H9 (cell line): ENCODE results near the gene COL23A1. TPM values are rescaled to one million over a fixed set of nuclear protein-coding genes. Genes with fewer than 3 reads are reported as not detected.

Experiments used
- DNase-seq: peaks from one replicate; pipeline ENCODE4 v3.0.0-alpha.2; 2017
- H2AFZ ChIP-seq: one replicate; pipeline ENCODE4 v1.6.1; 2013; ENCODE audit warnings: mild to moderate bottlenecking, low read length, control low read depth, moderate library complexity
- H2AK5ac ChIP-seq: 2 replicates; pipeline ENCODE4 v1.6.1; 2013; ENCODE audit warnings: low read length, control low read depth, mixed read lengths; ENCODE audit not compliant: insufficient read length
- H2BK120ac ChIP-seq: one replicate; pipeline ENCODE4 v1.6.1; 2013; ENCODE audit warnings: low read depth, mild to moderate bottlenecking, low read length, control low read depth, inconsistent platforms; ENCODE audit not compliant: poor library complexity, severe bottlenecking
- H2BK12ac ChIP-seq: 2 replicates; pipeline ENCODE4 v1.6.1; 2013; ENCODE audit warnings: low read length, control low read depth, mixed read lengths, low read depth; ENCODE audit not compliant: insufficient read length
- H2BK15ac ChIP-seq: 2 replicates; pipeline ENCODE4 v1.6.1; 2013; ENCODE audit warnings: low read depth, low read length, control low read depth
- H2BK20ac ChIP-seq: one replicate; pipeline ENCODE4 v1.6.1; 2013; ENCODE audit warnings: low read depth, mild to moderate bottlenecking, low read length, control low read depth, inconsistent platforms; ENCODE audit not compliant: poor library complexity, severe bottlenecking
- H2BK5ac ChIP-seq: 2 replicates; pipeline ENCODE4 v1.6.1; 2013; ENCODE audit warnings: low read length, control low read depth, mixed read lengths; ENCODE audit not compliant: insufficient read length
- H3K14ac ChIP-seq: 2 replicates; pipeline ENCODE4 v1.6.1; 2013; ENCODE audit warnings: low read length, control low read depth; ENCODE audit not compliant: insufficient read depth
- H3K18ac ChIP-seq: 2 replicates; pipeline ENCODE4 v1.6.1; 2013; ENCODE audit warnings: low read depth, mild to moderate bottlenecking, mixed read lengths, low read length, control low read depth; ENCODE audit not compliant: insufficient read length
- H3K23ac ChIP-seq: 2 replicates; pipeline ENCODE4 v1.6.1; 2013; ENCODE audit warnings: low read length, control low read depth, mixed read lengths, low read depth; ENCODE audit not compliant: insufficient read length
- H3K23me2 ChIP-seq: 2 replicates; pipeline ENCODE4 v1.6.1; 2013; ENCODE audit warnings: low read depth, mild to moderate bottlenecking, mixed read lengths, low read length, control low read depth; ENCODE audit not compliant: insufficient read length, poor library complexity, severe bottlenecking
- H3K27ac ChIP-seq: 2 replicates; pipeline ENCODE4 v1.5.1; 2013; ENCODE audit warnings: low read length, control low read depth, mixed read lengths, low read depth; ENCODE audit not compliant: insufficient read length
- H3K27me3 ChIP-seq: 2 replicates; pipeline ENCODE4 v1.6.1; 2013; ENCODE audit warnings: low read length, control low read depth, inconsistent platforms; ENCODE audit not compliant: insufficient read depth
- H3K4ac ChIP-seq: 2 replicates; pipeline ENCODE4 v1.6.1; 2013; ENCODE audit warnings: low read depth, mild to moderate bottlenecking, control low read depth, inconsistent platforms, low read length, moderate library complexity
- H3K4me1 ChIP-seq: 2 replicates; pipeline ENCODE4 v1.6.1; 2013; ENCODE audit warnings: low read length, control low read depth, inconsistent platforms; ENCODE audit not compliant: insufficient read depth
- H3K4me2 ChIP-seq: 2 replicates; pipeline ENCODE4 v1.6.1; 2013; ENCODE audit warnings: low read length, control low read depth, mixed read lengths; ENCODE audit not compliant: insufficient read length, insufficient read depth
- H3K56ac ChIP-seq: 2 replicates; pipeline ENCODE4 v1.6.1; 2013; ENCODE audit warnings: low read depth, mild to moderate bottlenecking, mixed read lengths, low read length, control low read depth; ENCODE audit not compliant: insufficient read length
- H3K79me1 ChIP-seq: 2 replicates; pipeline ENCODE4 v1.6.1; 2013; ENCODE audit warnings: low read depth, mild to moderate bottlenecking, moderate library complexity, low read length, control low read depth, inconsistent platforms; ENCODE audit not compliant: insufficient read depth, poor library complexity, severe bottlenecking
- H3K79me2 ChIP-seq: 2 replicates; pipeline ENCODE4 v1.6.1; 2013; ENCODE audit warnings: low read length, control low read depth, inconsistent platforms; ENCODE audit not compliant: insufficient read depth
- H3K9ac ChIP-seq: 2 replicates; pipeline ENCODE4 v1.6.1; 2013; ENCODE audit warnings: low read length, control low read depth, mixed read lengths; ENCODE audit not compliant: insufficient read length; ENCODE audit errors: extremely low read depth
- H3K9me3 ChIP-seq: one replicate; pipeline ENCODE4 v1.6.1; 2013; ENCODE audit warnings: low read depth, low read length, inconsistent platforms; ENCODE audit not compliant: control insufficient read depth
- H3T11ph ChIP-seq: one replicate; pipeline ENCODE4 v1.6.1; 2013; ENCODE audit warnings: mild to moderate bottlenecking, low read length, control low read depth, inconsistent platforms
- H4K20me1 ChIP-seq: one replicate; pipeline ENCODE4 v1.6.1; 2013; ENCODE audit not compliant: control insufficient read depth, insufficient read length, insufficient read depth
- H4K5ac ChIP-seq: 2 replicates; pipeline ENCODE4 v1.6.1; 2013; ENCODE audit warnings: low read depth, mild to moderate bottlenecking, mixed read lengths, low read length, control low read depth; ENCODE audit not compliant: insufficient read length
- H4K8ac ChIP-seq: replicated peaks from 2 replicates; pipeline ENCODE4 v1.6.1; 2013; ENCODE audit warnings: low read length, control low read depth, mixed read lengths, low read depth; ENCODE audit not compliant: insufficient read length
- H4K91ac ChIP-seq: 2 replicates; pipeline ENCODE4 v1.6.1; 2013; ENCODE audit warnings: low read depth, mild to moderate bottlenecking, moderate library complexity, mixed read lengths, low read length, control low read depth; ENCODE audit not compliant: insufficient read length
- H3K27ac Mint-ChIP-seq, 3 experiments: 2 replicates in 2 of 3; 3 replicates in 1 of 3; pipeline ENCODE4 v1.8.0; 2020 to 2021; ENCODE audit warnings: mixed read lengths in 3 of 3, mild to moderate bottlenecking in 1 of 3, moderate library complexity in 1 of 3
- H3K27me3 Mint-ChIP-seq: 2 replicates; pipeline ENCODE4 v1.8.0; 2021; ENCODE audit warnings: low read depth, mild to moderate bottlenecking, moderate library complexity, mixed read lengths
- H3K36me3 Mint-ChIP-seq, 3 experiments: 2 replicates in 2 of 3; 3 replicates in 1 of 3; pipeline ENCODE4 v1.8.0; 2020 to 2021; ENCODE audit warnings: low read depth in 3 of 3, mixed read lengths in 3 of 3; ENCODE audit not compliant: insufficient read depth in 1 of 3
- H3K4me1 Mint-ChIP-seq, 2 experiments: 2 replicates each; pipeline ENCODE4 v1.8.0; 2020; ENCODE audit warnings: mixed read lengths in 2 of 2
- H3K4me3 Mint-ChIP-seq, 2 experiments: 2 replicates in 1 of 2; 3 replicates in 1 of 2; pipeline ENCODE4 v1.8.0; 2020 to 2021; ENCODE audit warnings: mild to moderate bottlenecking in 2 of 2, mixed read lengths in 2 of 2, moderate library complexity in 1 of 2
- H3K9me3 Mint-ChIP-seq, 2 experiments: 2 replicates in 1 of 2; 3 replicates in 1 of 2; pipeline ENCODE4 v1.8.0; 2020; ENCODE audit warnings: mild to moderate bottlenecking in 2 of 2, mixed read lengths in 2 of 2, moderate library complexity in 1 of 2
- WGBS: extraction: QIAGEN DNeasy Blood & Tissue Kit; methylation state at CpG from one replicate; pipeline ENCODE4 v1.1.7; 2013; ENCODE audit warnings: missing lambda C conversion rate, low lambda C conversion rate, mixed read lengths; ENCODE audit not compliant: insufficient read length; ENCODE audit errors: extremely low coverage; 5-methylcytosine and 5-hydroxymethylcytosine counted together
- total RNA-seq: library from RNA; stranded (reverse); gene quantifications from 2 replicates; pipeline ENCODE4 v1.2.1, GENCODE V29; 2021
- TF ChIP-seq, protein P1 (sequence below): fragments of 200-600 bp; sonication (generic); conservative IDR thresholded peaks from 3 replicates; pipeline ENCODE4 v1.8.0; 2021; ENCODE audit warnings: antibody characterized with exemption, mild to moderate bottlenecking

COL23A1 gene
- total RNA-seq, 1 experiment from 2014 or later: 2.6 TPM

DNA sequence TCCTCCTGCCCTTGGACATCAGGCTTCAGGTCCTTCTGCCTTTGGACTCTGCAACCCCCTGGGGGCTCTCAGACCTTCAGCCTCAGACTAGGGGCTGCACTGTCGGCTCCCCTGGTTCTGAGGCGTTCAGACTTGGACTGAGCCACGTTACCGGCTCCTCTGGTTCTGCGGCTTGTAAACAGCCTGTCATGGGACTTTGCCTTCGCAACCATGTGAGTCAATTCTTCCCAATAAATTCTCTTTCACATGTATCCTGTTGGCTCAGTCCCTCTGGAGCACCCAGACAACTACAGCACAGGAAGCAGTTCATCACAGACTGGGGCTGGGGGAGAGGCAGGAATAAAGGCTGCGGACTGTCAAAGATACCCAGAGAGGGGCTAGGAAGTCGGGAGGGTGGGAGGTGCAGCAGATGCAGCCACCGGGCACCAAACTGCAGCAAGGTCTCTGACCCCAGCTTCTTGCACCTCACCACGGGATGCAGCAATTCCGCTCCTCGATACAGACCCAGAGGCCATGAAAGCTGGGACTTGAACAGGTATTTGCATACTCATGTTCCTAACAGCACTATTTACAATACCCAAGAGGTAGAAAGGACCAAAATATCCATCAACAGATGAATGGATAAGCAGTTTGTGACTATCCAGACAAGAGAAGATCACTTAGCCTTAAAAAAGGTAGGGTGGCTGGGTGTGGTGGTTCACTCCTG lies 100.8 kb downstream of the COL23A1 start:
- H2AFZ ChIP-seq: no peak overlapping the region
- no peak for DNase-seq
- H2BK12ac ChIP-seq: no peak overlapping the region
- H3T11ph ChIP-seq: no peak overlapping the region
- H3K18ac ChIP-seq: no peak overlapping the region
- no peak overlapping the region for H2BK15ac ChIP-seq
- no peak overlapping the region for H4K8ac ChIP-seq
- no peak overlapping the region for H2BK5ac ChIP-seq
- H3K27ac Mint-ChIP-seq: no peak overlapping the region; a peak in 1 of 7 replicates
- no peak overlapping the region for H3K4me2 ChIP-seq
- H4K91ac ChIP-seq: no peak overlapping the region
- no peaks in the 10 kb centered on the region for H3K79me2 ChIP-seq
- H3K27me3 Mint-ChIP-seq: peaks cover 5% of the 10 kb centered on the region
- no peaks in the 10 kb centered on the region for H3K23me2 ChIP-seq
- peaks cover 4 to 13% (median 13%) of the 10 kb centered on the region in 3 experiments for H3K36me3 Mint-ChIP-seq
- H3K14ac ChIP-seq: no peak overlapping the region
- H3K23ac ChIP-seq: no peak overlapping the region
- TF ChIP-seq, protein P1, sequence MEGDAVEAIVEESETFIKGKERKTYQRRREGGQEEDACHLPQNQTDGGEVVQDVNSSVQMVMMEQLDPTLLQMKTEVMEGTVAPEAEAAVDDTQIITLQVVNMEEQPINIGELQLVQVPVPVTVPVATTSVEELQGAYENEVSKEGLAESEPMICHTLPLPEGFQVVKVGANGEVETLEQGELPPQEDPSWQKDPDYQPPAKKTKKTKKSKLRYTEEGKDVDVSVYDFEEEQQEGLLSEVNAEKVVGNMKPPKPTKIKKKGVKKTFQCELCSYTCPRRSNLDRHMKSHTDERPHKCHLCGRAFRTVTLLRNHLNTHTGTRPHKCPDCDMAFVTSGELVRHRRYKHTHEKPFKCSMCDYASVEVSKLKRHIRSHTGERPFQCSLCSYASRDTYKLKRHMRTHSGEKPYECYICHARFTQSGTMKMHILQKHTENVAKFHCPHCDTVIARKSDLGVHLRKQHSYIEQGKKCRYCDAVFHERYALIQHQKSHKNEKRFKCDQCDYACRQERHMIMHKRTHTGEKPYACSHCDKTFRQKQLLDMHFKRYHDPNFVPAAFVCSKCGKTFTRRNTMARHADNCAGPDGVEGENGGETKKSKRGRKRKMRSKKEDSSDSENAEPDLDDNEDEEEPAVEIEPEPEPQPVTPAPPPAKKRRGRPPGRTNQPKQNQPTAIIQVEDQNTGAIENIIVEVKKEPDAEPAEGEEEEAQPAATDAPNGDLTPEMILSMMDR: no peak
- no peaks in the 10 kb centered on the region for H3K9me3 ChIP-seq
- peaks cover 25 to 32% of the 10 kb centered on the region in 2 experiments for H3K4me1 Mint-ChIP-seq
- H2AK5ac ChIP-seq: no peak overlapping the region
- no peak overlapping the region for H3K4ac ChIP-seq
- no peaks in the 10 kb centered on the region for H4K20me1 ChIP-seq
- no CpG with 5 or more reads among the region's 12 CpGs for WGBS
- H3K4me1 ChIP-seq: peaks cover 10% of the 10 kb centered on the region
- H3K9ac ChIP-seq: no peak overlapping the region
- peaks cover 12 to 14% of the 10 kb centered on the region in 2 experiments for H3K9me3 Mint-ChIP-seq
- no peak overlapping the region for H3K4me3 Mint-ChIP-seq
- H3K27ac ChIP-seq: no peak overlapping the region
- no peaks in the 10 kb centered on the region for H3K79me1 ChIP-seq
- H2BK20ac ChIP-seq: no peak overlapping the region
- no peak overlapping the region for H3K56ac ChIP-seq
- no peak overlapping the region for H4K5ac ChIP-seq
- no peaks in the 10 kb centered on the region for H3K27me3 ChIP-seq
- H2BK120ac ChIP-seq: no peak overlapping the region
